OCI-LY7 (cell line): ENCODE results near the gene LRP1B.

Source experiments
- CTCF ChIP-seq: fragments of 200-600 bp; sonication (generic); conservative IDR thresholded peaks from 2 replicates; pipeline ENCODE4 v1.5.1; 2014; ENCODE audit warnings: mild to moderate bottlenecking, antibody characterized with exemption, low read length, moderate library complexity, mixed read lengths
- EZH2phosphoT487 ChIP-seq: fragments of 200-600 bp; sonication (generic); IDR thresholded peaks from 2 replicates; pipeline ENCODE4 v1.6.1; 2018; ENCODE audit warnings: low read depth, borderline replicate concordance, mild to moderate bottlenecking, mixed run types, antibody characterized with exemption, low read length, moderate library complexity, mixed read lengths

- TF ChIP-seq CTCF (no peak), EZH2phosphoT487 (no peak)
These were observed 789.4 kb downstream of the LRP1B start for GRCh38 chr2:141341444-141341843.
